ENCODE measurements around the gene ECE1.

DNA sequence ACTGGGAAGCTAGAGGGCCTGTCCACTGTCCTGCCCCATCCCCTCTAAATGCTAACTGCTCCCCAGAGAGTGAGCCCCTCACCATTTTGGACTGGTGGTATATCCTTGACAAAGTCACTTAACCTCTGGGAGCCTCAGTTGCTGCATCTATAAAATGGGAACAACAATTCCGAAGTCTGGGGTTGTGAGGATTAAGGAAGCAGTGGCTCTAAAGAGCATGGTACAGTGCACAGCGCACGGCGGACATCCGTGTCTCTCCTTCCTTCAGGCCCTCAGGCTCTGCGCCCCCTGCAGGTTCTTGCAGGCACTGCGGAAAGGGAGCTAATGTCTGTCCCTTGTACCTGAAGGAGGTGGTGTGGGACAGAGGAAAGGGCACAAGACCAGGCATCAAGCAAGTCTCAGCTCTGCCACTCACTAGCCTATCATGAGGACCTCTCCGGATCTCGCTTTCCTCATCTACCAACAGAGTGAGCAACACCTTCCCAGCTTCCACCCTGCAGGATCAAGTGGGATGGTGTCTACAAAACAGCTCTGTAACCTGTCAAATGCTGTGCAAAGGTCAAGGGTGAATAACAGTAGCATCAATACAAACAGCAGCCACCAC lies 20.1 kb downstream of the ECE1 start:
- TF ChIP-seq CTCF (IDR thresholded peaks at IDR 0.05) = peak; percentile 71 to 96 (median 84)
- TF ChIP-seq POLR2A (IDR thresholded peaks at IDR 0.05) = no peak

Measured in heart left ventricle (tissue), 13 donors.